Caco-2 (cell line): Measurements from ENCODE around the gene PRDM2. TPM values are rescaled to one million over a fixed set of nuclear protein-coding genes. Genes with fewer than 3 reads are reported as not detected.

Source experiments
- BruUV-seq: library from RNA; stranded (reverse); fragments of 400-500 nt; replicated peaks from 2 replicates; lab custom pipeline; 2021; lab: Mats Ljungman, UMichigan
- CTCF ChIA-PET: fragments of 300-600 bp; sonication (Branson Sonifier 250); formaldehyde crosslinking; loops from one replicate; lab custom pipeline; 2022; ENCODE audit warnings: antibody characterized with exemption; lab: Charles Lee
- POLR2A ChIA-PET: fragments of 300-600 bp; sonication (Branson Sonifier 250); formaldehyde crosslinking; loops from one replicate; lab custom pipeline; 2022; ENCODE audit warnings: antibody characterized with exemption; lab: Charles Lee
- DNase-seq, 2 experiments: peaks; one replicate each; pipeline versions ENCODE4 v3.0.0 to v3.0.0-alpha.2; 2020 to 2022
- H3K27me3 ChIP-seq: replicated peaks from 2 replicates; pipeline ENCODE4 v1.6.0; 2011; ENCODE audit warnings: low read length; ENCODE audit not compliant: control insufficient read depth, insufficient read depth
- H3K36me3 ChIP-seq: 2 replicates; pipeline ENCODE4 v1.5.1; 2011; ENCODE audit warnings: low read length; ENCODE audit not compliant: control insufficient read depth, insufficient read depth
- H3K4me1 ChIP-seq: fragments of 250-450 bp; sonication (Bioruptor Pico); 2 replicates; pipeline ENCODE4 v1.5.1; 2020; ENCODE audit warnings: mild to moderate bottlenecking
- H3K4me3 ChIP-seq: 2 replicates; pipeline ENCODE4 v1.5.1; 2011; ENCODE audit warnings: low read depth, mild to moderate bottlenecking, control low read depth, low read length
- H3K9me3 ChIP-seq: fragments of 250-450 bp; sonication (Bioruptor Pico); 2 replicates; pipeline ENCODE4 v1.5.1; 2020; ENCODE audit warnings: mild to moderate bottlenecking, moderate library complexity
- H3K27ac Mint-ChIP-seq: one replicate; pipeline ENCODE4 v1.8.0; 2022; ENCODE audit warnings: mixed read lengths; ENCODE audit not compliant: unreplicated experiment
- H3K27me3 Mint-ChIP-seq: one replicate; pipeline ENCODE4 v1.8.0; 2022; ENCODE audit warnings: mixed read lengths; ENCODE audit not compliant: insufficient read depth, unreplicated experiment
- H3K36me3 Mint-ChIP-seq: one replicate; pipeline ENCODE4 v1.8.0; 2022; ENCODE audit warnings: mild to moderate bottlenecking, mixed read lengths; ENCODE audit not compliant: insufficient read depth, unreplicated experiment
- H3K4me1 Mint-ChIP-seq: one replicate; pipeline ENCODE4 v1.8.0; 2022; ENCODE audit warnings: low read depth, mixed read lengths; ENCODE audit not compliant: unreplicated experiment
- H3K4me3 Mint-ChIP-seq: one replicate; pipeline ENCODE4 v1.8.0; 2022; ENCODE audit warnings: mild to moderate bottlenecking, moderate library complexity, mixed read lengths; ENCODE audit not compliant: unreplicated experiment
- H3K9me3 Mint-ChIP-seq: one replicate; pipeline ENCODE4 v1.8.0; 2022; ENCODE audit warnings: mixed read lengths; ENCODE audit not compliant: unreplicated experiment
- CTCF ChIP-seq, 2 experiments: fragments of 200-600 bp in 1 of 2; IDR thresholded peaks; 1 replicate in 1 of 2; 2 replicates in 1 of 2; pipeline versions ENCODE4 v1.5.1 to v1.8.0; 2011 to 2022; ENCODE audit warnings: antibody characterized with exemption in 1 of 2, control low read depth in 1 of 2, inconsistent platforms in 1 of 2, low read depth in 1 of 2, low read length in 1 of 2, mild to moderate bottlenecking in 1 of 2, moderate library complexity in 1 of 2; ENCODE audit not compliant: insufficient read depth in 1 of 2, severe bottlenecking in 1 of 2, unreplicated experiment in 1 of 2
- intact Hi-C: fragments of 100-400 bp; cut with micrococcal nuclease; formaldehyde crosslinking; loops from one replicate; pipeline ENCODE4 v1.10.0; 2022; ENCODE audit not compliant: unreplicated experiment
- total RNA-seq: library from RNA; stranded (reverse); gene quantifications from 2 replicates; pipeline ENCODE4 v1.2.3, GENCODE V29; 2022

PRDM2 gene
- total RNA-seq, 1 experiment from 2014 or later = 32.7 TPM

DNA sequence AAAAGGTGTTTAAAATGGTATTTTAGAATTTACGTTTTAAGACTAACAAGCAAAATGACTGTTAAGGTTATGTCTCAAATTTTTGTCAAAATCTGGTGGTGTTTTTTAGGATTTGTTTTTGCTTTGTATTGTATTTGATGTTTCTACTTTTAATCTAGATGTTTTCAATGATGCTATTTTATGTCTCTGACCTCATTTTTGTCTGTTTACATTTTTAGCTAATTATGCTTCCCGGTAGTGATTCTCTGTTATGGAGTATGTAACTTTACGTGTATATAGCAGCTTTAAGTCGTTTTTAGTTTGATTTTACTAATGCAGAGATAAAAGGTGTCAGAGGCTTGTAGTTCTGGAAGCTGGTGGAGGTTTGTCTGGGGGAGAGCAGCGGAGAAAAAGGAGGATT, 71.8 kb downstream of the PRDM2 start:
- Histone ChIP-seq H3K4me3 (no peak overlapping the region), H3K4me1 (peaks cover 8% of the 10 kb centered on the region; the same call in 1 of the 2 replicates), H3K27me3 (no peaks in the 10 kb centered on the region), H3K36me3 (no peaks in the 10 kb centered on the region), H3K9me3 (no peaks in the 10 kb centered on the region)
- no peaks in the 10 kb centered on the region for H3K27me3 Mint-ChIP-seq
- no peaks in the 10 kb centered on the region for H3K9me3 Mint-ChIP-seq
- no TSS peak for BruUV-seq
- H3K27ac Mint-ChIP-seq = peak overlapping the region; percentile 5
- intact Hi-C loops = no loop called here
- no peak for TF ChIP-seq CTCF (IDR thresholded peaks at IDR 0.05; ENCODE audit: insufficient read depth in 1 of 2, low read depth in 1 of 2, low read length in 1 of 2, severe bottlenecking in 1 of 2, unreplicated experiment in 1 of 2)
- CTCF ChIA-PET = interaction anchor here (0.6 kb wide), 1 partner anchor 181 kb away, joined by 3 read pairs; no protein-coding TSS in a partner anchor
- peaks cover 6% of the 10 kb centered on the region for H3K4me1 Mint-ChIP-seq
- POLR2A ChIA-PET = no interaction called here
- no peak overlapping the region for H3K4me3 Mint-ChIP-seq
- H3K36me3 Mint-ChIP-seq = peaks cover 14% of the 10 kb centered on the region
- DNase-seq = no peak

GRCh38 chr1:13772271-13772670, 72.3 kb downstream of the PRDM2 start:
- H3K4me1 ChIP-seq = peaks cover 8% of the 10 kb centered on the region; the same call in 1 of the 2 replicates

GRCh38 chr1:13774121-13774520, 74.1 kb downstream of the PRDM2 start:
- H3K4me1 ChIP-seq = peaks cover 8% of the 10 kb centered on the region; the same call in 1 of the 2 replicates
- no peak for TF ChIP-seq CTCF (IDR thresholded peaks at IDR 0.05; ENCODE audit: insufficient read depth in 1 of 2, low read depth in 1 of 2, low read length in 1 of 2, severe bottlenecking in 1 of 2, unreplicated experiment in 1 of 2)
- BruUV-seq = no TSS peak
- H3K9me3 ChIP-seq = no peaks in the 10 kb centered on the region
- Mint-ChIP-seq H3K4me3 (no peak overlapping the region), H3K36me3 (peaks cover 14% of the 10 kb centered on the region), H3K9me3 (no peaks in the 10 kb centered on the region), H3K27me3 (no peaks in the 10 kb centered on the region), H3K4me1 (peaks cover 6% of the 10 kb centered on the region), H3K27ac (no peak overlapping the region)
- H3K27me3 ChIP-seq = no peaks in the 10 kb centered on the region
- intact Hi-C loops = no loop called here
- no peak overlapping the region for H3K4me3 ChIP-seq
- H3K36me3 ChIP-seq = no peaks in the 10 kb centered on the region
- CTCF ChIA-PET = no interaction called here
- POLR2A ChIA-PET = no interaction called here
- DNase-seq = no peak

More at GRCh38 chr1:13772271-13772670, 72.3 kb downstream of the PRDM2 start:
- TF ChIP-seq CTCF (IDR thresholded peaks at IDR 0.05; ENCODE audit: insufficient read depth in 1 of 2, low read depth in 1 of 2, low read length in 1 of 2, severe bottlenecking in 1 of 2, unreplicated experiment in 1 of 2) = no peak
- H3K4me3 ChIP-seq = no peak overlapping the region
- POLR2A ChIA-PET = no interaction called here
- no peaks in the 10 kb centered on the region for H3K9me3 Mint-ChIP-seq
- H3K27me3 ChIP-seq = no peaks in the 10 kb centered on the region
- BruUV-seq = no TSS peak
- no peaks in the 10 kb centered on the region for H3K27me3 Mint-ChIP-seq
- H3K27ac Mint-ChIP-seq = peak overlapping the region; percentile 5
- intact Hi-C loops = no loop called here
- H3K36me3 Mint-ChIP-seq = peaks cover 14% of the 10 kb centered on the region
- no peak overlapping the region for H3K4me3 Mint-ChIP-seq
- H3K9me3 ChIP-seq = no peaks in the 10 kb centered on the region
- CTCF ChIA-PET = interaction anchor here (0.6 kb wide), 1 partner anchor 180 kb away, joined by 3 read pairs; no protein-coding TSS in a partner anchor
- DNase-seq = no peak
- H3K36me3 ChIP-seq = no peaks in the 10 kb centered on the region
- peaks cover 6% of the 10 kb centered on the region for H3K4me1 Mint-ChIP-seq
